ENCODE data around the gene OPCML. TPM values are rescaled to one million over a fixed set of nuclear protein-coding genes. Genes with fewer than 3 reads are reported as not detected.
A peak's percentile ranks its signal among the peaks of the same experiment; 100 is the strongest.

OPCML gene
- total and polyA plus RNA-seq, 4 donors = under 0.01 to 0.01 TPM; not detected in 2

- Histone ChIP-seq H3K27me3 (ENCODE audit: control insufficient read depth in 4 of 4, insufficient read depth in 4 of 4, low read length in 3 of 4) (no peaks in the 10 kb centered on the region), H3K36me3 (ENCODE audit: control insufficient read depth in 4 of 4, insufficient read depth in 3 of 4, low read depth in 1 of 4, low read length in 3 of 4) (no peaks in the 10 kb centered on the region), H3K27ac (ENCODE audit: low read depth in 1 of 2, low read length in 2 of 2) (no peak overlapping the region), H3K4me1 (ENCODE audit: control insufficient read depth in 4 of 4, insufficient read depth in 4 of 4, low read length in 3 of 4) (peaks cover 4 to 24% (median 4%) of the 10 kb centered on the region in 4 donors), H3K4me3 (ENCODE audit: low read depth in 1 of 3, low read length in 3 of 3) (no peak overlapping the region), H3K9ac (ENCODE audit: low read depth in 1 of 2, low read length in 2 of 2) (no peak overlapping the region), H3K9me3 (ENCODE audit: control insufficient read depth in 4 of 4, low read length in 3 of 4) (no peaks in the 10 kb centered on the region)
- TF ChIP-seq FOXA1 (IDR thresholded peaks at IDR 0.05) (no peak), RAD21 (IDR thresholded peaks at IDR 0.05) (no peak), FOXA2 (IDR thresholded peaks at IDR 0.05) (no peak), HNF4A (conservative IDR thresholded peaks at IDR 0.05) (no peak), NR2F2 (IDR thresholded peaks at IDR 0.05) (no peak), RXRA (IDR thresholded peaks at IDR 0.05) (no peak), MAX (IDR thresholded peaks at IDR 0.05) (no peak), SP1 (IDR thresholded peaks at IDR 0.05) (no peak), REST (IDR thresholded peaks at IDR 0.05) (no peak), CTCF (IDR thresholded peaks at IDR 0.05; ENCODE audit: low read depth, low read length, missing input control) (no peak), HNF4G (IDR thresholded peaks at IDR 0.05) (no peak), YY1 (IDR thresholded peaks at IDR 0.05) (no peak), ATF3 (IDR thresholded peaks at IDR 0.05) (no peak)
- WGBS = 89% methylated on average over 3 of the region's 3 CpGs
- DNase-seq (ENCODE audit: low spot score) = no peak
These were observed 637.0 kb downstream of the OPCML start for GRCh38 chr11:132895340-132895739.

- no peaks in the 10 kb centered on the region for H3K36me3 ChIP-seq (ENCODE audit: control insufficient read depth in 4 of 4, insufficient read depth in 3 of 4, low read depth in 1 of 4, low read length in 3 of 4)
- H3K4me3 ChIP-seq (ENCODE audit: low read depth in 1 of 3, low read length in 3 of 3) = no peak overlapping the region
- no peak for DNase-seq (ENCODE audit: low spot score)
- H3K27me3 ChIP-seq (ENCODE audit: control insufficient read depth in 4 of 4, insufficient read depth in 4 of 4, low read length in 3 of 4) = no peaks in the 10 kb centered on the region
- peaks cover 4 to 24% (median 4%) of the 10 kb centered on the region in 4 donors for H3K4me1 ChIP-seq (ENCODE audit: control insufficient read depth in 4 of 4, insufficient read depth in 4 of 4, low read length in 3 of 4)
- H3K9me3 ChIP-seq (ENCODE audit: control insufficient read depth in 4 of 4, low read length in 3 of 4) = no peaks in the 10 kb centered on the region
- no peak overlapping the region for H3K9ac ChIP-seq (ENCODE audit: low read depth in 1 of 2, low read length in 2 of 2)
- no peak overlapping the region for H3K27ac ChIP-seq (ENCODE audit: low read depth in 1 of 2, low read length in 2 of 2)
- 38% methylated on average over 1 of the region's 1 CpG for WGBS
- TF ChIP-seq SP1 (IDR thresholded peaks at IDR 0.05) (peak; percentile 73), RXRA (IDR thresholded peaks at IDR 0.05) (peak; percentile 22 to 39), HNF4G (IDR thresholded peaks at IDR 0.05) (peak; percentile 70), TAF1 (conservative IDR thresholded peaks at IDR 0.05) (no peak), REST (IDR thresholded peaks at IDR 0.05) (no peak), ZBTB33 (IDR thresholded peaks at IDR 0.05) (no peak), FOXA2 (IDR thresholded peaks at IDR 0.05) (no peak), ATF3 (IDR thresholded peaks at IDR 0.05) (no peak), GABPA (IDR thresholded peaks at IDR 0.05 in 1 of 2, conservative IDR thresholded peaks at IDR 0.05 in 1 of 2) (no peak), YY1 (IDR thresholded peaks at IDR 0.05) (no peak), JUND (IDR thresholded peaks at IDR 0.05) (no peak), MAX (IDR thresholded peaks at IDR 0.05) (no peak), FOXA1 (IDR thresholded peaks at IDR 0.05) (no peak), EGR1 (IDR thresholded peaks at IDR 0.05; ENCODE audit: low read depth in 2 of 2) (no peak), HNF4A (conservative IDR thresholded peaks at IDR 0.05) (peak; percentile 88 to 93)
These were observed 637.7 kb downstream of the OPCML start for GRCh38 chr11:132894606-132895005.
